A549 treated with Mapracorat at 1 μM for 4 hours (cell line): Measurements from ENCODE around the gene STRIP1. TPM values are rescaled to one million over a fixed set of nuclear protein-coding genes. Genes with fewer than 3 reads are reported as not detected.

Experiments used
- total RNA-seq: library from RNA; stranded (reverse); fragments of 200-300 nt; extraction: Qiagen RNA extraction; gene quantifications from 5 replicates; pipeline ENCODE4 v1.2.3, GENCODE V29; 2022

STRIP1 gene
- 10.1 to 12.8 TPM (median 12.7 TPM) in 5 replicates for total RNA-seq

DNA sequence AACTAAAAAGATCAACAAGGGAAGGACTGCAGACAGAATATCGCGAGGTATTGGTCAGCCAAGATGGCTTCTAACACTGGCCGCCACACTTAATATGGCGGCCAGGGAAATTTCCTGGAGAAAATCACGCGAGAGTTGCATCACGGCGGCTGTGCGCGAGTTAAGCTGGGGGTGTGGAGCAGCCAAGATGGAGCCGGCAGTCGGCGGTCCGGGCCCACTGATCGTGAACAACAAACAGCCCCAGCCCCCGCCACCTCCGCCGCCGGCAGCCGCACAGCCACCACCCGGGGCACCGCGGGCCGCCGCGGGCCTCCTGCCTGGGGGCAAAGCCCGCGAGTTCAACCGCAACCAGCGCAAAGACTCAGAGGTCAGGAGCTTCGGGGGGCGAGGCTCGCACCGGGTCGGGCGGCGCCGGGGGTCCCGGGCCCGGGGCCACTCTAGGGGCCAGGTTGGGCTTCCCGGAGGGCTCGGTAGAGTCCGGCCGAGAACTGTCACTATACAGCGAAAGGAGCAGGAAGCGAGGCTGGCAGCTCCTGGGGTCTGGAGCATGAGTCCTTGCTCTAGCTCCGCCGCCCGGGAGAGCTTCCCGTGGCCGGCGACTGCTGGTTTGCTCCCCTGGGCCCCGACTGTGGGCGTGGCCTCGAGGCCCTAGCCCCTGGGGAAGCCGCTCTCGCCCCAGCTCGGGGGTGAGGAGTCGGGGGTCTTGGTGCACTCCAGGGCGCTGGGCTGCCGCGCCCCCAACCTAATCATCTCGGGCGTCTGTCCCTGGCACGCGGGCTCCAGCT, at the start of gene STRIP1:
Gene STRIP1, plus strand, starts transcription at position 174 of the 785 bp plus-strand sequence. Its CDS starts 14 bp downstream, at position 188.

DNA sequence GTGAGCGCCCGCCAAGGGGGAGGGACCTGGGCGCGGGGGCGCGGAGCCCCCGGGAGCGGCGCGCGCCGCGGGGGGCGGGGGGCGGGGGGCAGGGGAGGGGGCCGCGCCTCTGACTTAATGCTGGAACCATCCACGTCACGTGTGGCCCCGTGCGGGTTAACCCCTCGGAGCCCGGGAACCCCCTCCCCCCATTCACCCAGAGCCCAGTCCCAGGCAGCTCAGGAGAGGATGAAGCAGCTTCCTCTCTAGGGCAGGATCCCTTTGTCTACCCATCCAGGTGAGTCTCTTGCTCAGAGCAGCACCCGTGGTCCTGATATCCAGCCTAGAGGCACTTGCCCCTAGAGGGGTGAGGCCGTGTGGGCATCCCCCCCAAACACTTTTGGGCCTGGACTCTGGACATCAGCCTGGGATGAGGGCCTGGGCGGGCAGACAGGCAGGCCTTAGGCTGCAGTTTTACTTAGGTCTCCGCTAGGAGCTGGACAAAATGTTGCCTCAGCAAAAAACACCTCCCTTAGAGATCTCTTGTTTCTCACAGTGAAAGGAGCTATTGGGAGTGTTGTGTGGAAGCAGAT, 36.3 kb downstream of the STRIP1 start, which contains the start of gene ALX3:
Gene ALX3, minus strand, starts transcription at position 2 of the 572 bp plus-strand sequence. CDS start 60 bp downstream, outside the sequence.

Other genes with a start within 250 kb of the STRIP1 start
- gene CSF1, start 123.8 kb upstream of the STRIP1 start, total RNA-seq, result 13.0 to 18.8 TPM (median 18.0 TPM) in 5 replicates
- gene AHCYL1, start 49.9 kb upstream of the STRIP1 start, total RNA-seq, result 44.4 to 55.4 TPM (median 50.5 TPM) in 5 replicates
- not detected in 5 replicates for gene ALX3, start 36.0 kb downstream of the STRIP1 start, total RNA-seq
- not detected in 5 replicates for gene UBL4B, start 77.8 kb downstream of the STRIP1 start, total RNA-seq
- 4.1 to 5.9 TPM (median 5.6 TPM) in 5 replicates for gene SLC6A17, start 115.9 kb downstream of the STRIP1 start, total RNA-seq
- 2.2 to 4.1 TPM (median 3.7 TPM) in 5 replicates for gene KCNC4, start 175.7 kb downstream of the STRIP1 start, total RNA-seq